ENCODE results near the gene LIPC. TPM values are rescaled to one million over a fixed set of nuclear protein-coding genes. Genes with fewer than 3 reads are reported as not detected.

The LIPC gene
- total and polyA plus RNA-seq, 2 experiments from 2014 or later, result not detected

GRCh38 chr15:58571491-58571890, 139.7 kb downstream of the LIPC start:
- no peak overlapping the region for H3K4me3 Mint-ChIP-seq

More at GRCh38 chr15:58571491-58571890, 139.7 kb downstream of the LIPC start:
- peaks cover 4% of the 10 kb centered on the region for H3K27me3 Mint-ChIP-seq (ENCODE audit: insufficient read depth, low read depth, poor library complexity)
- H4K20me1 ChIP-seq (replicated peaks; ENCODE audit: insufficient read depth), result no peaks in the 10 kb centered on the region
- H3K79me2 ChIP-seq (replicated peaks; ENCODE audit: insufficient read depth), result no peaks in the 10 kb centered on the region
- no peak overlapping the region for H3K27ac Mint-ChIP-seq
- no peaks in the 10 kb centered on the region for H3K4me1 ChIP-seq (ENCODE audit: insufficient read depth)
- no peak for ATAC-seq
- no peaks in the 10 kb centered on the region; the same call in 1 of the 2 replicates for H3K9me2 ChIP-seq (ENCODE audit: insufficient read depth)
- H3K4me1 Mint-ChIP-seq, result no peaks in the 10 kb centered on the region
- H2AFZ ChIP-seq, result no peak overlapping the region
- no peak overlapping the region for H3K4me2 ChIP-seq
- TF ChIP-seq EZH2 (IDR thresholded peaks at IDR 0.05; ENCODE audit: low read depth, unreplicated experiment) (no peak), JUNB (IDR thresholded peaks at IDR 0.05; ENCODE audit: unreplicated experiment) (no peak), NANOG (IDR thresholded peaks at IDR 0.05; ENCODE audit: borderline replicate concordance) (no peak), REST (IDR thresholded peaks at IDR 0.05; ENCODE audit: unreplicated experiment) (no peak), STAT1 (IDR thresholded peaks at IDR 0.05; ENCODE audit: unreplicated experiment) (no peak), ETS1 (IDR thresholded peaks at IDR 0.05) (no peak), CREB1 (CRISPR knock-in tag; IDR thresholded peaks at IDR 0.05; ENCODE audit: low read depth) (no peak), CTCF (conservative IDR thresholded peaks at IDR 0.05; ENCODE audit: low read depth in 2 of 2) (no peak), ZNF462 (CRISPR knock-in tag; IDR thresholded peaks at IDR 0.05) (no peak), EZH2phosphoT487 (IDR thresholded peaks at IDR 0.05; ENCODE audit: unreplicated experiment) (no peak), ZNF331 (CRISPR knock-in tag; IDR thresholded peaks at IDR 0.05; ENCODE audit: low read depth) (no peak), POLR2AphosphoS5 (IDR thresholded peaks at IDR 0.05; ENCODE audit: low read depth) (no peak), ZNF114 (CRISPR knock-in tag; IDR thresholded peaks at IDR 0.05) (no peak)
- H3F3A ChIP-seq (replicated peaks; ENCODE audit: low read depth), result no peaks in the 10 kb centered on the region
- H3K27me3 ChIP-seq (ENCODE audit: insufficient read depth), result no peaks in the 10 kb centered on the region
- H3K36me3 Mint-ChIP-seq (ENCODE audit: low read depth), result no peaks in the 10 kb centered on the region
- H3K4me3 ChIP-seq, result no peak overlapping the region
- H3K27ac ChIP-seq (ENCODE audit: low read depth), result no peak overlapping the region
- no peak for DNase-seq (ENCODE audit: low spot score)
- H3K9me3 Mint-ChIP-seq, result no peaks in the 10 kb centered on the region
- H3K36me3 ChIP-seq (ENCODE audit: insufficient read depth), result no peaks in the 10 kb centered on the region
